NOMO-1 treated with dmso at 0.1 percent for 144 hours (cell line): Measurements from ENCODE around the gene DNAI1.

Experiments used
- DNase-seq: peaks from one replicate; lab custom pipeline; 2025; ENCODE audit not compliant: unreplicated experiment; lab: John Stamatoyannopoulos, UW

The DNAI1 gene

DNA sequence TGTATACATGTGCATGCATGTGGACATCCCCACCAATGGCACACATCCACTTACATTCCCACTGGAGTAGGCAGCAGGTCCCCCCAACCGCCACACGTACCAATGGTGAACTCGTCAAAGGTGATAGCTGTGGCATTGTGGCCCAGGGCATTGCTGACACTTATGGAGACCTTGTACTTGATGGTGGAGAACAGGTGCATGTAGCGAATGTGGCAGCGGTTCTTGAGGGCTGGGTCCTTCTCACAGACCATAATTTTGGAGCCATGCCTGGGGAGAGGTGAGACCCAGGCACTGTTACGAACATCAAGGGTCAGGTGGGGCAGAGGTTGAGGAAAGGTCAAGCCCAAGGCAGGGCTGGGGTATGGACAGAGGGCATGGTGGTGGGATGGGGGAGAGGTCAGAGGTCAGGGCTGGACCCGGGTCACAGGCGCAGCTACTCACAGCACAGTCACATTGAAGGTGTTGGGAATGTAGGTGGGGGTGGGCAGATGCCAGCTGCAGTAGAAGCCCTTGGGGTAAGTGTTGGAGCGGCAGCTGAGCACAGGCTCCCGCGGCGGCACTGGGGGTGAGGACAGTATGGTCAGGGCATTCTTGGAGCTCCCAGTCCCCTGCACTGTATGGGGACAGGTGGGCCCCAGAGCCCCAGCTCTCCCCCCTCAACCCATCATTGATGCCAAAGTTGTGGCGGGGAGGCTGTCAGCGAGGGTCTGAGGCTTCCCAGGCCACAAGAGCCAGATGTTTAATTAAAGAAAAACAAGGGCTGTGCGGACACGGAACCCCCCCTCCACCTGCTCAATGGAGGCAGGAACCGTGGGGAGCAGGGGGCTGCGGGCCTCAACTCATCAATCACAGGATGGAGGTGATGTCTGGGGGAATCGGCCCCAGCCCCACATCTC, 99.1 kb downstream of the DNAI1 start:
- DNase-seq: no peak

DNA sequence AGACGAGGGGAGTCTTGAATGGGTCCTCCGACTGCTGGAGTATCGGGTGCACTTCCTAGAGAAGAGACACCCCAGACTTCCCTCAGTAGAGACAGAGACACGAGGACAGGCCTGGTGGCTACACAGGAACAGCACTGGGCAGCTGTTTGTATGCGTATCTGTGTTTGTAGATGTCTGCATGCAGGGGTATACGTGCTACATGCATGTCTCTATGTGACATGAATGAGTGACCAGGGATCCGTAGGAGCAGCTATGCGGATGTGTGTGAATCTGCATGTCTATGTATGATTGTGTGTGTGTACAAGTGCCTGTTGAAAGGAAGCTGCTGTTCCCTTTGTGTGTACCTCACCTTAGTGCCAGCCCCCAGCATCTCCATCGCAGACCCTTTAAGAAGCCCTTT, 99.8 kb downstream of the DNAI1 start:
- no peak for DNase-seq

GRCh38 chr9:34558919-34559623, 100.5 kb downstream of the DNAI1 start:
- DNase-seq: no peak

- DNase-seq: no peak
Observed at GRCh38 chr9:34559624-34560455, 101.2 kb downstream of the DNAI1 start.

- DNase-seq: no peak
Observed at GRCh38 chr9:34560599-34561214, 102.1 kb downstream of the DNAI1 start.

DNA sequence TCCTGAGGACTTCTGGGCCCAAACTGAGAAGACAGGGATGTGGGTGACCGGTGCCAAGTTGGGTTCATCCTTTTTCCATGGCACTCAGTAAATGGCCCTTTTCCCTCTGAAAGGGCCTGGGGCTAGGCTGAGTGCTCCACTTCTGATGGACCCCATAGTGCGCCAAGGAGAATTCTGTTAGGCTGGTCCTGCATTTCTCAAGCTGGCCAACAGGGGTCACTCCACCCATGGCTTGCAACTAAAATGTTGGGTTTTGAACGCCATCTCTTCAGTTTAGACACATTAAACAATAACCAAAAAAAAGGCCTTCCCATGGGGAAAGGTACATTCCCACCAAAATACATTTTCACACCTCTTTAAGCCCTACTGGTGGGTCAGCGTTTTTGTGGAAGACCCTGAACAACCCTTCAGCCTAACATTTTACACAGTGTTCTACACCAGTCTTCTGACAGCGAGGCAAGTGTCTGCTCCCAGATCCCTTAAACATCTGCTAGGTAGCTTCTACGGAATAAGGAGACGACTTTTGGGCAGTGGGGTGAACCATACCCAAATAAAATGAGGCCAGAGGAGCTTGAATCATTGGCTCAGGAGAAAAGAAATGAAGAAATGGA, 103.6 kb downstream of the DNAI1 start:
- no peak for DNase-seq

DNA sequence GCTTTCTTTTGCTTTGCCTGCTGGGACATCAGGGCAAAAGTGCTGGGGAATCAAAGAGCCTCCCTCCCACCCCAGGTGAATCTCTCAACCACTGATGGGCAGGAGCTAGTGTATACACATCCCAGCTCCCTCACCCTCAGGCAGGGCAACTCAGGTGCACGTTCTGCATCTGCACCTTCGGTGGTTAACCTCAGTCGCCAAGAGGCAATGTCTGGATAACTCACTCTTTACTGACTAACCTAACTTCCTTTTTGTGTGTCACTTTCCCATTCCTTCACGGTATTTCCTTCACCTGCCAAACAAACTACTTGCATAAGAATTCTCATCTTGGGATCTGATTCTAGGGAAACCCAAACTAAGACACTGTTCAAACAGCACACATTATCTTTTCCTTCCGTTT, 104.7 kb downstream of the DNAI1 start:
- no peak for DNase-seq

DNA sequence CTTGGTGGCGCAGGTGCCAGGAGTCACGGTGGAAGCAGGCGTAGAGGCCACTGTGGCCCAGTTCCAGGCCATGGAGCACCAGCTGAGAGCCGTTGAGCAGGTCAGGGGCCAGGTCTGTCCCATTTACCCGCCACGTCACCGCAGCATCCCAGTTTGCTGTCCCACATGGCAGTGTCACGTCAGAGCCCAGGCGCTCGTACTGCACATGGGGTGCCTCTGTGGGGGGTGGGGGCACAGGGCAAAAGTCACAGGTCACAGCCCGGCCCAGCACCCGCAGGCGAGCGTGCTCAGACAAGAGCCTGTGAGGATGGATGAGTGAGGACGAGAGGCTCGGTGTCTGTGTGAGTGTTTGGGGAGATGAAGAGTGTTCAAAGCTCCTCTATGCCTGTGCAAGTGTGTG, 106.0 kb downstream of the DNAI1 start:
- no peak for DNase-seq

- no peak for DNase-seq
Observed at GRCh38 chr9:34565856-34566255, 107.3 kb downstream of the DNAI1 start.

- DNase-seq: no peak
Observed at GRCh38 chr9:34566322-34566721, 107.7 kb downstream of the DNAI1 start.

GRCh38 chr9:34566972-34567371, 108.4 kb downstream of the DNAI1 start:
- no peak for DNase-seq

GRCh38 chr9:34568133-34568532, 109.5 kb downstream of the DNAI1 start:
- no peak for DNase-seq

DNA sequence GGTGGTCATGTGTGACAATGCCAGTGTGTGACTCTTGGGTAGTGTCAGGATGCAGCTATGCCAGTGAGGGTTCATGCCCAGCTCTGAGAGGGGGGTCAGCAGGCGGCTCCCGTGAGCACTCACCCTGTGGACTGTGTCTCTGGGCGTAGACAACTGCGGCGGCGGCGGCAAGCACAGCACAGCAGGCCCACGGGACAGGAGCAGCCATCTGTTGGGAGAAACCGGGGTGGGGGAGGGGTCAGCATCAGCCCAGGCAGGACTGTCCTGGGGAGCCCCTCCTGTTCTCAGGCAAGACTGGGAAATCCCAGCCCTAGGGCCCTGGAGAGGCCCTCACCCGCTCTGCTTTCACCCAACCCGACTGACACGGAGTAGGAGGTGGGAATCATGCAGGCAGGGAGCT, 110.2 kb downstream of the DNAI1 start:
- DNase-seq: no peak

DNA sequence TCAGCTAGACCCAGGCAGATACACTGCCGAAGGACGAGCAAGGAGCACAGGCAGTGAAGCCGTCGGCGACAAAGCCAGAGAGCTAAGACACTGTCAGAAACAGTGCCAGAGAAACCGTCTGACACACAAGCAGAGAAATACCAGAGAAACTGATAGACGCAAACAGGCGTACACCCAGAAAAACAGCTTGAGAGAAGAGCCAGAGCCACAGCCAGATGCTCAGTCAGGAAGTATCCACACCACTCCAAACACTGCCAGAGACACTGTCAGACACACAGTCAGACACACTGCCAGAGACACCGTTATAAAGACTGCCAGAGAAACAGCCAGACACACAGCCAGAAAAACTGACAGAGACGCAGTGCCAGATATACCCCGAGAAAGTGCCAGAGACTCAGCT, 111.8 kb downstream of the DNAI1 start:
- DNase-seq: no peak
